8988T (cell line): ENCODE data around the gene GJC1.

Experiments
- DNase-seq: peaks from one replicate; pipeline ENCODE4 v3.0.0; 2011

GJC1 gene

GRCh38 chr17:44775838-44776621 lies 54.1 kb downstream of the GJC1 start:
- DNase-seq: peak; percentile 45

- peak; percentile 95 for DNase-seq
Measured at GRCh38 chr17:44775136-44775837, 54.8 kb downstream of the GJC1 start.

- peak; percentile 95 for DNase-seq
Measured at GRCh38 chr17:44774271-44775135, 55.6 kb downstream of the GJC1 start.

- DNase-seq: no peak
Measured at GRCh38 chr17:44773140-44773539, 56.9 kb downstream of the GJC1 start.

GRCh38 chr17:44772308-44773045 lies 57.6 kb downstream of the GJC1 start:
- no peak for DNase-seq

- DNase-seq: no peak
Measured at GRCh38 chr17:44770166-44770925, 59.7 kb downstream of the GJC1 start.

- no peak for DNase-seq
Measured at GRCh38 chr17:44769647-44770084, 60.4 kb downstream of the GJC1 start.

- no peak for DNase-seq
Measured at GRCh38 chr17:44769230-44769629, 60.9 kb downstream of the GJC1 start.

- DNase-seq: no peak
Measured at GRCh38 chr17:44768505-44769142, 61.5 kb downstream of the GJC1 start.

- no peak for DNase-seq
Measured at GRCh38 chr17:44767493-44767892, 62.6 kb downstream of the GJC1 start.

GRCh38 chr17:44766409-44767038 lies 63.6 kb downstream of the GJC1 start:
- DNase-seq: no peak

- no peak for DNase-seq
Measured at GRCh38 chr17:44765965-44766364, 64.1 kb downstream of the GJC1 start.

GRCh38 chr17:44763170-44763569 lies 66.9 kb downstream of the GJC1 start:
- no peak for DNase-seq

- DNase-seq: no peak
Measured at GRCh38 chr17:44761932-44762810, 67.9 kb downstream of the GJC1 start.

- DNase-seq: no peak
Measured at GRCh38 chr17:44760474-44761308, 69.4 kb downstream of the GJC1 start.

- no peak for DNase-seq
Measured at GRCh38 chr17:44759916-44760243, 70.2 kb downstream of the GJC1 start.

- DNase-seq: peak; percentile 61
Measured at GRCh38 chr17:44759086-44759915, 70.8 kb downstream of the GJC1 start.
